Adrenal gland (tissue), 12 donors: ENCODE data around the gene GOLGA6L7. TPM values are rescaled to one million over a fixed set of nuclear protein-coding genes. Genes with fewer than 3 reads are reported as not detected.
"Not testable (repeated sequence)": the region's sequence is repeated elsewhere in the genome, so short reads cannot be mapped to it uniquely, and the experiment has no call there.

Experiments
- DNase-seq, 7 donors: peaks; one replicate each; pipeline ENCODE4 v3.0.0-alpha.2; 2019 to 2020
- H3K27ac ChIP-seq, 5 donors: fragments of 200-600 bp; sonication (generic) in 4 of 5; 1 replicate in 3 of 5; 2 replicates in 2 of 5; pipeline versions ENCODE4 v1.5.1 to v1.8.0; 2016 to 2020; ENCODE audit warnings: mild to moderate bottlenecking in 1 of 5
- H3K27me3 ChIP-seq: fragments of 200-600 bp; 2 replicates; pipeline ENCODE4 v1.8.0; 2021
- H3K36me3 ChIP-seq, 2 donors: fragments of 200-600 bp; replicated peaks in 1 of 2; 1 replicate in 1 of 2; 2 replicates in 1 of 2; pipeline versions ENCODE4 v1.5.1 to v1.8.0; 2018 to 2022
- H3K4me1 ChIP-seq, 2 donors: fragments of 200-600 bp; replicated peaks in 1 of 2; 1 replicate in 1 of 2; 2 replicates in 1 of 2; pipeline versions ENCODE4 v1.5.1 to v1.8.0; 2018 to 2021
- H3K4me3 ChIP-seq, 4 donors: fragments of 200-600 bp; sonication (generic) in 3 of 4; one replicate each; pipeline ENCODE4 v1.5.1; 2016 to 2018
- H3K9me3 ChIP-seq, 3 donors: fragments of 200-600 bp; sonication (generic) in 1 of 3; replicated peaks in 1 of 3; 1 replicate in 2 of 3; 2 replicates in 1 of 3; pipeline versions ENCODE4 v1.5.1 to v1.8.0; 2016 to 2021
- POLR2A ChIP-seq, 2 donors: fragments of 450-650 bp; IDR thresholded peaks; one replicate each; pipeline ENCODE4 v1.6.1; 2017; ENCODE audit warnings: antibody characterized with exemption in 2 of 2, mild to moderate bottlenecking in 2 of 2, moderate library complexity in 1 of 2
- WGBS, 4 donors: extraction: QIAGEN DNeasy Blood & Tissue Kit in 2 of 4; methylation state at CpG; one replicate each; pipeline versions ENCODE4 v1.1.5 to v1.1.7; 2013 to 2017; 5-methylcytosine and 5-hydroxymethylcytosine counted together
- intact Hi-C, 2 donors: fragments of 100-400 bp; cut with DNase I; formaldehyde crosslinking; loops; one replicate each; pipeline versions ENCODE4 v1.14.1 to v1.15.0; 2022 to 2023
- polyA plus RNA-seq, 3 donors: library from polyadenylated mRNA; stranded (reverse); fragments of 200-250 nt in 2 of 3; fragments of 350-450 nt in 1 of 3; fragmentation: Illumina TruSeq in 1 of 3; extraction: RNeasy Lipid Tissue Mini Kit (QIAGEN cat#74804) in 1 of 3; gene quantifications; one replicate each; pipeline ENCODE4 v1.2.3, GENCODE V29; 2013 to 2014
- total RNA-seq, 9 donors: library from RNA; depleted of rRNA in 4 of 9; stranded (reverse); fragments of >200 nt in 4 of 9; fragments of 120-200 nt in 1 of 9; fragmentation: NEBNext Ultra II Directional in 1 of 9; extraction: Animal tissue kit (Norgen Biotek cat#: 25700) in 1 of 9; gene quantifications; one replicate each; pipeline versions ENCODE4 v1.1.0 to v1.2.4, GENCODE V29; 2013 to 2023
- TF ChIP-seq, protein P1 (sequence below), 6 experiments: fragments of 450-650 bp in 4 of 6; fragments of 200-600 bp in 2 of 6; sonication (generic) in 1 of 6; IDR thresholded peaks; 1 replicate in 5 of 6; 2 replicates in 1 of 6; pipeline versions ENCODE4 v1.5.1 to v1.8.0; 2016 to 2021; ENCODE audit warnings: antibody characterized with exemption in 6 of 6, mild to moderate bottlenecking in 2 of 6, moderate library complexity in 1 of 6
- donor health status: healthy with polysubstance abuse.
- donor health status: Bipolar disorder and iron deficiency.
- donor health status: DM: yes; HTN: yes; CAD: no.
- donor health status: DM: no; HTN: no; CAD: no.
- donor health status: DM: no; HTN: no; CAD: no.
- donor health status: DM: yes; HTN: yes; CAD: no.

GOLGA6L7 gene
- total and polyA plus RNA-seq, 12 donors, result not detected

DNA sequence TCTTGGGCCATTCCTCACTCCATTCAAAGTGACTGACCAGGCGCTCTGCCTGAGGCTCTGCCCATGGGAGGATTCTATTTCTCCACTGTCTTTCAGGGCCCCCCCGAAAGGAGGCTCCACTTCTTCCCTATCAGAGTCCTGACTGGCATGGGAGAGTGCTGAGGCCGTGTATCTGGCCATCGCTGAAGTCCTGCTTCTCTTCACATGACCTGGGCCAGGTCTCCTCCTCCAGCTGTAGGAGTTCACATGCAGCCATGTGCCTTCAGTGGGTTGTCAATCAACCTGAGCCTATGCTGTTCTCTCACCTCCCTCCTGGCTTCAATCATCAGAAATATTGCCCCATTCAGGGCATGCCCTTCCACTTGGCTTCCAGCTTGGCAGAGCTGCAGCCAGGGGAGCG, 24.6 kb upstream of the GOLGA6L7 start:
- Histone ChIP-seq H3K4me1 (no peaks in the 10 kb centered on the region), H3K4me3 (no peak overlapping the region), H3K36me3 (no peaks in the 10 kb centered on the region), H3K27ac (no peak overlapping the region), H3K9me3 (no peaks in the 10 kb centered on the region), H3K27me3 (no peaks in the 10 kb centered on the region)
- WGBS, 4 donors, result 86 to 91% (median 89%) methylated on average over 5 of the region's 5 CpGs
- DNase-seq, result no peak
- intact Hi-C loops, result loop anchor here in 1 of 2 donors (10.0 kb wide), 1 partner anchor 122 kb away; no protein-coding TSS in a partner anchor
- TF ChIP-seq, protein P1, sequence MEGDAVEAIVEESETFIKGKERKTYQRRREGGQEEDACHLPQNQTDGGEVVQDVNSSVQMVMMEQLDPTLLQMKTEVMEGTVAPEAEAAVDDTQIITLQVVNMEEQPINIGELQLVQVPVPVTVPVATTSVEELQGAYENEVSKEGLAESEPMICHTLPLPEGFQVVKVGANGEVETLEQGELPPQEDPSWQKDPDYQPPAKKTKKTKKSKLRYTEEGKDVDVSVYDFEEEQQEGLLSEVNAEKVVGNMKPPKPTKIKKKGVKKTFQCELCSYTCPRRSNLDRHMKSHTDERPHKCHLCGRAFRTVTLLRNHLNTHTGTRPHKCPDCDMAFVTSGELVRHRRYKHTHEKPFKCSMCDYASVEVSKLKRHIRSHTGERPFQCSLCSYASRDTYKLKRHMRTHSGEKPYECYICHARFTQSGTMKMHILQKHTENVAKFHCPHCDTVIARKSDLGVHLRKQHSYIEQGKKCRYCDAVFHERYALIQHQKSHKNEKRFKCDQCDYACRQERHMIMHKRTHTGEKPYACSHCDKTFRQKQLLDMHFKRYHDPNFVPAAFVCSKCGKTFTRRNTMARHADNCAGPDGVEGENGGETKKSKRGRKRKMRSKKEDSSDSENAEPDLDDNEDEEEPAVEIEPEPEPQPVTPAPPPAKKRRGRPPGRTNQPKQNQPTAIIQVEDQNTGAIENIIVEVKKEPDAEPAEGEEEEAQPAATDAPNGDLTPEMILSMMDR (IDR thresholded peaks at IDR 0.05), result no peak
- no peak for TF ChIP-seq POLR2A (IDR thresholded peaks at IDR 0.05)

DNA sequence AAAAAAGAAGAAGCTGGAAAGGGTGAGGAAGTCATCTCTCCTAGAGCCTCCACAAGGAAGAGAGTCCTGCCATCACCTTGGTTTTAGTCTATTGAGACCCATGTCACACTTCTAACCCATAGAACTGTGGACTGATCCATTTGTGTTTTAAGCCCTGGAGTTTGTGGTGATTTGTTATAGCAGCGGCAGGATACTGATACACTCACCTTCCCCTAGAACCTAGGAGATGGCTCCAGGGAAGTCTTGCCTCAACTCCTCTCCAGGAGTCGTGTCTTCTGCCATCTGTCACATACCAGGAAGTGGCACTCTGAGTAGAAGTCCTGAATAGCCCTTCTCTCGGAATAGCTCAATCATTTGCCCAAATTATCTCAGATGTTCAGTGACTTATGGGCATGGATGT, 22.7 kb upstream of the GOLGA6L7 start:
- Histone ChIP-seq H3K4me3 (no peak overlapping the region), H3K4me1 (no peaks in the 10 kb centered on the region), H3K9me3 (no peaks in the 10 kb centered on the region), H3K27me3 (no peaks in the 10 kb centered on the region), H3K27ac (no peak overlapping the region), H3K36me3 (no peaks in the 10 kb centered on the region)
- intact Hi-C loops, result loop anchor here in 1 of 2 donors (10.0 kb wide), 1 partner anchor 124 kb away; no protein-coding TSS in a partner anchor
- WGBS, 4 donors, result 87 to 94% (median 91%) methylated on average over 3 of the region's 3 CpGs
- no peak for DNase-seq
- TF ChIP-seq, protein P1 (IDR thresholded peaks at IDR 0.05), result no peak
- no peak for TF ChIP-seq POLR2A (IDR thresholded peaks at IDR 0.05)

DNA sequence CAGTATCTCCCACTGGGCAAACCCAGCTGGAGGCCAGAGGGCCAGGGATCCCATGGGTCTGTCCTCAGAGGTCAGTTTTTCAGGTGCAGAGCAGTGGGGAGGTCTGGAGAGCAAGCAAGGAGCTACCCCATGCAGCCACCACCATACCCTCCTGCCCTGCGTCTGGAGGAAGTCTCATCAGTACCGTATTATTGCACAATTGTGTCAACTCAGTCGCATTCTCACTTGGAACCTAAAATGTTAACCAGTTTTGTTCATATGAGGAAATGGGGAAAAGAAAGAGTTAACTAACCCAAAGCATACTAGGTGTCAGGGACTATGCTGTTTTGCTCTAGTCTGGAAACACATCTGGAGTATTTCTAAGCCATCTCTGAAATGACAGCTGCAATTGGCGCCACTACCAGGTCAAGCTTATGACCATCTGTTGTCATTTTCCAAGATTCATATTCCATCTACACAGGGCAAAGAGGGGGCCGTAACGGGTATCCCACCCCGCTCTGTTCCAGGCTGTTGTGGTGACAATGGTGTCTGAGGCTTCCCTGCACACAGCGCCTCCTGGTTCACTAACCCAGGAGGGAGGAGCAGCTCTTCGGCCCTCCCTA, 20.4 kb upstream of the GOLGA6L7 start:
- no peak overlapping the region for H3K4me3 ChIP-seq
- no peaks in the 10 kb centered on the region for H3K9me3 ChIP-seq
- WGBS, 4 donors, result 70 to 76% (median 76%) methylated on average over 8 to 9 of the region's 9 CpGs
- no peak for TF ChIP-seq POLR2A (IDR thresholded peaks at IDR 0.05)
- TF ChIP-seq, protein P1 (IDR thresholded peaks at IDR 0.05), result no peak
- H3K36me3 ChIP-seq, result no peaks in the 10 kb centered on the region
- no peak overlapping the region for H3K27ac ChIP-seq
- DNase-seq, result no peak
- H3K4me1 ChIP-seq, result no peaks in the 10 kb centered on the region
- intact Hi-C loops, result no loop called here
- H3K27me3 ChIP-seq, result no peaks in the 10 kb centered on the region

DNA sequence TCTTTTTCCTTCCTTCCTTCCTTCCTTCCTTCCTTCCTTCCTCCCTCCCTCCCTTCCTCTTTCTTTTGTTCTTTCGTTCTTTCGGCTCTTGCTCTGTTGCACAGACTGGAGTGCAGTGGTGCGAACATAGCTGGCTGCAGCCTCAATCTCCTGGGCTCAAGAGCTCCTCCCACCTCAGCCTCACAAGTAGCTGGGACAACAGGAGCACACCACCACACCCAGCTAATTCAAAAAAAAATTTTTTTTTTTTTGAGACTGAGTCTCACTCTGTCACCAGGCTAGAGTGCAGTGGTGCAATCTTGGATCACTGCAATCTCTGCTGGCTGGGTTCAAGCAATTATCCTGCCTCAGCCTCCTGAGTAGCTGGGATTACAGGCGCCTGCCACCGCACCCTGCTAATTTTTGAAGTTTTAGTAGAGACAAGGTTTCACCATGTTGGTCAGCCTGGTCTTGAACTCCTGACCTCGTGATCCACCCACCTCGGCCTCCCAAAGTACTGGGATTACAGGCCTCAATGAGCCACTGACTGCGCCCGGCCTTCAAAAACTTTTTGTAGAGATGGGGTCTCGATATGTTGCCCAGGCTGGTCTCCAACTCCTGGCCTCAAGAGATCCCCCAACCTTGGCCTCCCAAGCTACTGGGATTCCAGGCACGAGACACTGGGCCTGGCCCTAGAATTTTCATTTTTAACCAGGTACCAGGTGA, 13.3 kb upstream of the GOLGA6L7 start:
- H3K9me3 ChIP-seq, H3K27me3 ChIP-seq, H3K36me3 ChIP-seq, H3K4me1 ChIP-seq, H3K27ac ChIP-seq, H3K4me3 ChIP-seq, intact Hi-C loops, DNase-seq: not testable (repeated sequence)
- 91 to 92% (median 92%) methylated on average over 10 to 11 of the region's 11 CpGs for WGBS, 4 donors
